ENCODE results near the gene NODAL.

GRCh38 chr10:70477661-70478162 lies 36.2 kb upstream of the NODAL start:
- TF ChIP-seq CTCF (IDR thresholded peaks at IDR 0.05) (no peak), POLR2A (IDR thresholded peaks at IDR 0.05) (no peak), EP300 (IDR thresholded peaks at IDR 0.05) (no peak)

Measured in tibial nerve (tissue), 4 donors.